Right atrium auricular region (tissue), 2 donors: Measurements from ENCODE around the gene COL15A1. TPM values are rescaled to one million over a fixed set of nuclear protein-coding genes. Genes with fewer than 3 reads are reported as not detected.

ENCODE experiments used
- DNase-seq: peaks from one replicate; pipeline ENCODE4 v3.0.0-alpha.2; 2019; ENCODE audit warnings: low spot score
- H3K27ac ChIP-seq, 2 donors: fragments of 200-600 bp; sonication (generic); 1 replicate in 1 of 2; 2 replicates in 1 of 2; pipeline ENCODE4 v1.5.1; 2016 to 2019
- H3K27me3 ChIP-seq, 2 donors: fragments of 200-600 bp; sonication (generic); one replicate each; pipeline versions ENCODE4 v1.5.1 to v1.6.0; 2017 to 2019
- H3K36me3 ChIP-seq: fragments of 200-600 bp; sonication (generic); one replicate; pipeline ENCODE4 v1.5.1; 2016
- H3K4me1 ChIP-seq, 2 donors: fragments of 200-600 bp; sonication (generic); one replicate each; pipeline versions ENCODE4 v1.5.1 to v1.6.0; 2017 to 2019
- H3K4me3 ChIP-seq, 2 donors: fragments of 200-600 bp; sonication (generic); 1 replicate in 1 of 2; 2 replicates in 1 of 2; pipeline ENCODE4 v1.5.1; 2017 to 2019; ENCODE audit warnings: mild to moderate bottlenecking in 1 of 2, moderate library complexity in 1 of 2
- H3K9me3 ChIP-seq, 2 donors: fragments of 200-600 bp; sonication (generic); one replicate each; pipeline ENCODE4 v1.5.1; 2019
- CTCF ChIP-seq, 2 donors: fragments of 200-600 bp; sonication (generic); IDR thresholded peaks; one replicate each; pipeline ENCODE4 v1.5.1; 2019; ENCODE audit warnings: antibody characterized with exemption in 2 of 2
- total RNA-seq, 2 donors: library from RNA; depleted of rRNA; stranded (reverse); fragments of >200 nt; gene quantifications; one replicate each; pipeline ENCODE4 v1.1.0, GENCODE V29; 2016

COL15A1 gene
- total RNA-seq, 2 donors from 2014 or later: 22.4 to 38.2 TPM

DNA sequence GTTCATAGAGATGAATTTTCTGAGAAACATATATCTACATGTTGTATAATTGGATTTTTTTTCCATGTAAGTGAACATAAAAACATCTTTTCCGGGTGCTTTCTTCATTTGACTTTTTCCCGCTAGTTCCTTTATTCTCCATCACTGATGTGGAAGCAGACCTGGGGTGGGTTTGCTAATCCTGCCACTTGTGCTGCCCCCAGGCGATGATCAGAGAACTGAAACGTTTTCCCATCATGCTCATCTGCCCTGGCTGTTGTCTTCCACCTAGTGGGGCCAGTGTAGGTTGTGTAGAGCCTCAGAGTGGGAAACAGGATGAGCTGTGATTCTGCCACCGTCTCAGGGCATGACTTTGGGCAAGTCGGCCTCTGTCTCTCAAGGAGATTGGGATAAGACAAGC, 127.0 kb downstream of the COL15A1 start:
- no peak for TF ChIP-seq CTCF (IDR thresholded peaks at IDR 0.05)
- DNase-seq: no peak
- H3K27ac ChIP-seq: no peak overlapping the region
- peaks cover 0 to 21% of the 10 kb centered on the region in 2 donors for H3K4me1 ChIP-seq
- no peaks in the 10 kb centered on the region for H3K27me3 ChIP-seq
- H3K9me3 ChIP-seq: no peaks in the 10 kb centered on the region
- no peak overlapping the region for H3K4me3 ChIP-seq
- no peaks in the 10 kb centered on the region for H3K36me3 ChIP-seq

- Histone ChIP-seq H3K36me3 (no peaks in the 10 kb centered on the region), H3K4me1 (peaks cover 0 to 29% of the 10 kb centered on the region in 2 donors), H3K4me3 (no peak overlapping the region), H3K27me3 (no peaks in the 10 kb centered on the region), H3K9me3 (no peaks in the 10 kb centered on the region), H3K27ac (peak overlapping the region in 1 of 2 donors; percentile 41)
- DNase-seq: no peak
- TF ChIP-seq CTCF (IDR thresholded peaks at IDR 0.05): no peak
Observed at GRCh38 chr9:99071313-99072039, 127.8 kb downstream of the COL15A1 start.

GRCh38 chr9:99072040-99072394, 128.3 kb downstream of the COL15A1 start:
- H3K4me3 ChIP-seq: no peak overlapping the region
- DNase-seq: no peak
- H3K27ac ChIP-seq: peak overlapping the region in 1 of 2 donors; percentile 41
- peaks cover 0 to 34% of the 10 kb centered on the region in 2 donors for H3K4me1 ChIP-seq
- no peak for TF ChIP-seq CTCF (IDR thresholded peaks at IDR 0.05)
- H3K36me3 ChIP-seq: no peaks in the 10 kb centered on the region
- no peaks in the 10 kb centered on the region for H3K9me3 ChIP-seq
- no peaks in the 10 kb centered on the region for H3K27me3 ChIP-seq

DNA sequence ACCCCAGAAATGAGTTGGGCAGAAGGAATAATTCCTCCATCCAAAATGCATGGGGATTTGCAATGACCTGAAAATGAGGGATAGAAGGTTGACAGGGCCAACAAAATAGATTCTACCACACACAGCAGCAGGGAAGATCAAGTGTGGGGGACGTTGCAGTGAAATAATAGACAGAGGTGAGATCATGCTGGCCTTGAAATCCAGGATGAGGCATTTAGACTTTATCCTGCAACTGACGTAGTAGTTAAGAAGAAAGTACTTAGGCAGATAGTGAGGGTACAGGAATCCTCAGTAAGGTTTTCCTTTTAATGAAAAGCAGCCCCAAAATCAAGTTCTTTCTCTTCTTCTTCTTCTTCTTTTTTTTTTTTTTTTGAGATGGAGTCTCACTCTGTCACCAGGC, 129.6 kb downstream of the COL15A1 start:
- TF ChIP-seq CTCF (IDR thresholded peaks at IDR 0.05): no peak
- H3K4me3 ChIP-seq: no peak overlapping the region
- H3K27me3 ChIP-seq: no peaks in the 10 kb centered on the region
- peak overlapping the region in 1 of 2 donors; percentile 27 for H3K27ac ChIP-seq
- no peaks in the 10 kb centered on the region for H3K36me3 ChIP-seq
- peaks cover 0 to 35% of the 10 kb centered on the region in 2 donors for H3K4me1 ChIP-seq
- H3K9me3 ChIP-seq: no peaks in the 10 kb centered on the region
- no peak for DNase-seq

DNA sequence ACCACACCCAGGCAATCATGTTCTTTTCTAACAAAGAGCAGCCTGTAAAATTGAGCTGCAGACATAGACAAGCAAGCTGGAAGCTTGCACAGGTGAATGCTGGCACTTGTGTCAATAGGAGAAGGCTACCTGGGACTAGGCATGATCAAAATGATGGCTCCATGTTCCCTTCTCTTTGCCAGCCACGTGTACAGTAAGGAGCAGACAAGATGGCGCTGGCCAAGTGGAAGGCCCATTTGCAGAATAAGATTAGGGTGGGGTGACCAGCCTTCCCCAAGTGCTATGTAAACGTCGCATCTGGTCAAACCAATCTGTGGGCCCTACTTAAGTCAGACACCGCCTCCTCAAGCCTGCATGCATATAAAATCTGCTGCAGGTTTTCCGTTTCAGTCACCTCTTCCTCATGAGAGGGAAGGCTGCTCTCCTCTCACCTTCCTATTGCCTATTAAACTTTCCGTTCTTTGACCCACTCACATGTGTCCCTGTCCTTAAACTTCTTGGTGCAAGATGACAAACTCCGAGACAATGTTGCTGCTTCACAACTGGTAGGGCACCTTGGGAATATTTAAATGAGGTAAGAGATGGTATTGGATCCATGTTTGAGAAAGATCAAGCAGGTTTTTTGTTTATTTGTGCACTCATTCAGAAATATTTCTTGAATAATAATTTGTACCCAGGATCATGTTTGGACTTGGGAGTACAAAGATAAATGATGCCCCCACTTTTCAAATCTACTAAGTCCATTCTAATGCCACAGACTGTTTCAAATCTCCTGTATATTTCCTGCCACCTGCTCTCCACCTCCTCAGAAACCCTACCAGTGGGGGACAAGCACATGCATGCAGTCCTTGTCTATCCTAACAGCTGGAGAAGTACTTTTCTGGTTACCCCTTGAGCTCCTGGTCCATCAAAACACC, 130.5 kb downstream of the COL15A1 start:
- Histone ChIP-seq H3K36me3 (no peaks in the 10 kb centered on the region), H3K27me3 (no peaks in the 10 kb centered on the region), H3K9me3 (no peaks in the 10 kb centered on the region), H3K27ac (no peak overlapping the region), H3K4me1 (peaks cover 0 to 35% of the 10 kb centered on the region in 2 donors), H3K4me3 (no peak overlapping the region)
- TF ChIP-seq CTCF (IDR thresholded peaks at IDR 0.05): no peak
- DNase-seq: no peak
